ENCODE measurements around the gene PHLDA2.

PHLDA2 gene

GRCh38 chr11:2885017-2885677 is 44.1 kb downstream of the PHLDA2 start:
- peak; percentile 24 for TF ChIP-seq CTCF (IDR thresholded peaks at IDR 0.05)

GRCh38 chr11:2883979-2884815 is 45.0 kb downstream of the PHLDA2 start:
- TF ChIP-seq CTCF (IDR thresholded peaks at IDR 0.05): no peak

- TF ChIP-seq CTCF (IDR thresholded peaks at IDR 0.05): no peak
Observed at GRCh38 chr11:2883640-2883978, 45.6 kb downstream of the PHLDA2 start.

GRCh38 chr11:2882396-2883110 is 46.7 kb downstream of the PHLDA2 start:
- TF ChIP-seq CTCF (IDR thresholded peaks at IDR 0.05): no peak

- no peak for TF ChIP-seq CTCF (IDR thresholded peaks at IDR 0.05)
Observed at GRCh38 chr11:2881981-2882375, 47.2 kb downstream of the PHLDA2 start.

- no peak for TF ChIP-seq CTCF (IDR thresholded peaks at IDR 0.05)
Observed at GRCh38 chr11:2881076-2881980, 47.9 kb downstream of the PHLDA2 start.

- no peak for TF ChIP-seq CTCF (IDR thresholded peaks at IDR 0.05)
Observed at GRCh38 chr11:2880646-2881045, 48.6 kb downstream of the PHLDA2 start.
